Measurements from ENCODE around the gene KLC1. TPM values are rescaled to one million over a fixed set of nuclear protein-coding genes. Genes with fewer than 3 reads are reported as not detected.

Gene KLC1
- total and polyA plus RNA-seq, 2 of the 13 experiments (the other 11 are each of a cell fraction or from before 2014, with no cell fraction given): 53.2 to 63.5 TPM

DNA sequence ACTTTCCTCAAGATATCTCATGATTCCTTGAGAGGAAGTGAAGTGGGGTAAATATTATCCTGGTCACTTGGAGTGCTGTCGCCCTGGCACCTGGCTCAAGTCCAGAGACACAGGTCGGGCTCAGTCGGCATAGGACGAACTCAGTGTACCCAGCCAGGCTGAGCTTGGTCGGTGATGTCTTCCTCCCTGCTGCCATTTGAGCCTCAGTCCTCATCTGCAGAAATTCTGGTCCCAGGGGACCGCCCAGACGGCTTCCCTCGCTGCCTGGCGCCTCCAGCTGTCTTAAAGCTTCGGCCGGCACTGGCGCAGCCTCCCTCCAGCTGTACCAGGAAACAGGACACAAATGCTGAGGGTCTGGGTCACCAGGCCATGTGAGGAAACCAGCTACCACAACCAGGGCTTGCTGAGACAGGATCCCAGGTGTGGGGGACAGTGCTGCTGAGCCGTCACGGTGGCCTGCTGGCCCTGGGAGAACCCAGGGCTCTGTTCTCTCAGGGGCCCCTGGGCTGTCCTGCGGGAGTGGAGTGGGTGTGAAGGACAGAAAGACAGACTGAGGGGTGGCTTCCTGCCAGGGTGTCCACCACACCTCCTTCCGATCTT is 5.0 kb upstream of the KLC1 start (continued):
- TF ChIP-seq, protein P1, sequence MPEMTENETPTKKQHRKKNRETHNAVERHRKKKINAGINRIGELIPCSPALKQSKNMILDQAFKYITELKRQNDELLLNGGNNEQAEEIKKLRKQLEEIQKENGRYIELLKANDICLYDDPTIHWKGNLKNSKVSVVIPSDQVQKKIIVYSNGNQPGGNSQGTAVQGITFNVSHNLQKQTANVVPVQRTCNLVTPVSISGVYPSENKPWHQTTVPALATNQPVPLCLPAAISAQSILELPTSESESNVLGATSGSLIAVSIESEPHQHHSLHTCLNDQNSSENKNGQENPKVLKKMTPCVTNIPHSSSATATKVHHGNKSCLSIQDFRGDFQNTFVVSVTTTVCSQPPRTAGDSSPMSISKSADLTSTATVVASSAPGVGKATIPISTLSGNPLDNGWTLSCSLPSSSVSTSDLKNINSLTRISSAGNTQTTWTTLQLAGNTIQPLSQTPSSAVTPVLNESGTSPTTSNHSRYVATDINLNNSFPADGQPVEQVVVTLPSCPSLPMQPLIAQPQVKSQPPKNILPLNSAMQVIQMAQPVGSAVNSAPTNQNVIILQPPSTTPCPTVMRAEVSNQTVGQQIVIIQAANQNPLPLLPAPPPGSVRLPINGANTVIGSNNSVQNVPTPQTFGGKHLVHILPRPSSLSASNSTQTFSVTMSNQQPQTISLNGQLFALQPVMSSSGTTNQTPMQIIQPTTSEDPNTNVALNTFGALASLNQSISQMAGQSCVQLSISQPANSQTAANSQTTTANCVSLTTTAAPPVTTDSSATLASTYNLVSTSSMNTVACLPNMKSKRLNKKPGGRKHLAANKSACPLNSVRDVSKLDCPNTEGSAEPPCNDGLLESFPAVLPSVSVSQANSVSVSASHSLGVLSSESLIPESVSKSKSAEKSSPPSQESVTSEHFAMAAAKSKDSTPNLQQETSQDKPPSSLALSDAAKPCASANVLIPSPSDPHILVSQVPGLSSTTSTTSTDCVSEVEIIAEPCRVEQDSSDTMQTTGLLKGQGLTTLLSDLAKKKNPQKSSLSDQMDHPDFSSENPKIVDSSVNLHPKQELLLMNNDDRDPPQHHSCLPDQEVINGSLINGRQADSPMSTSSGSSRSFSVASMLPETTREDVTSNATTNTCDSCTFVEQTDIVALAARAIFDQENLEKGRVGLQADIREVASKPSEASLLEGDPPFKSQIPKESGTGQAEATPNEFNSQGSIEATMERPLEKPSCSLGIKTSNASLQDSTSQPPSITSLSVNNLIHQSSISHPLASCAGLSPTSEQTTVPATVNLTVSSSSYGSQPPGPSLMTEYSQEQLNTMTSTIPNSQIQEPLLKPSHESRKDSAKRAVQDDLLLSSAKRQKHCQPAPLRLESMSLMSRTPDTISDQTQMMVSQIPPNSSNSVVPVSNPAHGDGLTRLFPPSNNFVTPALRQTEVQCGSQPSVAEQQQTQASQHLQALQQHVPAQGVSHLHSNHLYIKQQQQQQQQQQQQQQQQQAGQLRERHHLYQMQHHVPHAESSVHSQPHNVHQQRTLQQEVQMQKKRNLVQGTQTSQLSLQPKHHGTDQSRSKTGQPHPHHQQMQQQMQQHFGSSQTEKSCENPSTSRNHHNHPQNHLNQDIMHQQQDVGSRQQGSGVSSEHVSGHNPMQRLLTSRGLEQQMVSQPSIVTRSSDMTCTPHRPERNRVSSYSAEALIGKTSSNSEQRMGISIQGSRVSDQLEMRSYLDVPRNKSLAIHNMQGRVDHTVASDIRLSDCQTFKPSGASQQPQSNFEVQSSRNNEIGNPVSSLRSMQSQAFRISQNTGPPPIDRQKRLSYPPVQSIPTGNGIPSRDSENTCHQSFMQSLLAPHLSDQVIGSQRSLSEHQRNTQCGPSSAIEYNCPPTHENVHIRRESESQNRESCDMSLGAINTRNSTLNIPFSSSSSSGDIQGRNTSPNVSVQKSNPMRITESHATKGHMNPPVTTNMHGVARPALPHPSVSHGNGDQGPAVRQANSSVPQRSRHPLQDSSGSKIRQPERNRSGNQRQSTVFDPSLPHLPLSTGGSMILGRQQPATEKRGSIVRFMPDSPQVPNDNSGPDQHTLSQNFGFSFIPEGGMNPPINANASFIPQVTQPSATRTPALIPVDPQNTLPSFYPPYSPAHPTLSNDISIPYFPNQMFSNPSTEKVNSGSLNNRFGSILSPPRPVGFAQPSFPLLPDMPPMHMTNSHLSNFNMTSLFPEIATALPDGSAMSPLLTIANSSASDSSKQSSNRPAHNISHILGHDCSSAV (CRISPR knock-in tag; IDR thresholded peaks at IDR 0.05; ENCODE audit: borderline replicate concordance): no peak
- TF ChIP-seq ZNF224 (CRISPR knock-in tag; IDR thresholded peaks at IDR 0.05): no peak
- TF ChIP-seq, protein P2, sequence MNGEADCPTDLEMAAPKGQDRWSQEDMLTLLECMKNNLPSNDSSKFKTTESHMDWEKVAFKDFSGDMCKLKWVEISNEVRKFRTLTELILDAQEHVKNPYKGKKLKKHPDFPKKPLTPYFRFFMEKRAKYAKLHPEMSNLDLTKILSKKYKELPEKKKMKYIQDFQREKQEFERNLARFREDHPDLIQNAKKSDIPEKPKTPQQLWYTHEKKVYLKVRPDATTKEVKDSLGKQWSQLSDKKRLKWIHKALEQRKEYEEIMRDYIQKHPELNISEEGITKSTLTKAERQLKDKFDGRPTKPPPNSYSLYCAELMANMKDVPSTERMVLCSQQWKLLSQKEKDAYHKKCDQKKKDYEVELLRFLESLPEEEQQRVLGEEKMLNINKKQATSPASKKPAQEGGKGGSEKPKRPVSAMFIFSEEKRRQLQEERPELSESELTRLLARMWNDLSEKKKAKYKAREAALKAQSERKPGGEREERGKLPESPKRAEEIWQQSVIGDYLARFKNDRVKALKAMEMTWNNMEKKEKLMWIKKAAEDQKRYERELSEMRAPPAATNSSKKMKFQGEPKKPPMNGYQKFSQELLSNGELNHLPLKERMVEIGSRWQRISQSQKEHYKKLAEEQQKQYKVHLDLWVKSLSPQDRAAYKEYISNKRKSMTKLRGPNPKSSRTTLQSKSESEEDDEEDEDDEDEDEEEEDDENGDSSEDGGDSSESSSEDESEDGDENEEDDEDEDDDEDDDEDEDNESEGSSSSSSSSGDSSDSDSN (CRISPR knock-in tag; IDR thresholded peaks at IDR 0.05): peak; percentile 44; the same call in 1 of the 2 replicates
- TF ChIP-seq, protein P3, sequence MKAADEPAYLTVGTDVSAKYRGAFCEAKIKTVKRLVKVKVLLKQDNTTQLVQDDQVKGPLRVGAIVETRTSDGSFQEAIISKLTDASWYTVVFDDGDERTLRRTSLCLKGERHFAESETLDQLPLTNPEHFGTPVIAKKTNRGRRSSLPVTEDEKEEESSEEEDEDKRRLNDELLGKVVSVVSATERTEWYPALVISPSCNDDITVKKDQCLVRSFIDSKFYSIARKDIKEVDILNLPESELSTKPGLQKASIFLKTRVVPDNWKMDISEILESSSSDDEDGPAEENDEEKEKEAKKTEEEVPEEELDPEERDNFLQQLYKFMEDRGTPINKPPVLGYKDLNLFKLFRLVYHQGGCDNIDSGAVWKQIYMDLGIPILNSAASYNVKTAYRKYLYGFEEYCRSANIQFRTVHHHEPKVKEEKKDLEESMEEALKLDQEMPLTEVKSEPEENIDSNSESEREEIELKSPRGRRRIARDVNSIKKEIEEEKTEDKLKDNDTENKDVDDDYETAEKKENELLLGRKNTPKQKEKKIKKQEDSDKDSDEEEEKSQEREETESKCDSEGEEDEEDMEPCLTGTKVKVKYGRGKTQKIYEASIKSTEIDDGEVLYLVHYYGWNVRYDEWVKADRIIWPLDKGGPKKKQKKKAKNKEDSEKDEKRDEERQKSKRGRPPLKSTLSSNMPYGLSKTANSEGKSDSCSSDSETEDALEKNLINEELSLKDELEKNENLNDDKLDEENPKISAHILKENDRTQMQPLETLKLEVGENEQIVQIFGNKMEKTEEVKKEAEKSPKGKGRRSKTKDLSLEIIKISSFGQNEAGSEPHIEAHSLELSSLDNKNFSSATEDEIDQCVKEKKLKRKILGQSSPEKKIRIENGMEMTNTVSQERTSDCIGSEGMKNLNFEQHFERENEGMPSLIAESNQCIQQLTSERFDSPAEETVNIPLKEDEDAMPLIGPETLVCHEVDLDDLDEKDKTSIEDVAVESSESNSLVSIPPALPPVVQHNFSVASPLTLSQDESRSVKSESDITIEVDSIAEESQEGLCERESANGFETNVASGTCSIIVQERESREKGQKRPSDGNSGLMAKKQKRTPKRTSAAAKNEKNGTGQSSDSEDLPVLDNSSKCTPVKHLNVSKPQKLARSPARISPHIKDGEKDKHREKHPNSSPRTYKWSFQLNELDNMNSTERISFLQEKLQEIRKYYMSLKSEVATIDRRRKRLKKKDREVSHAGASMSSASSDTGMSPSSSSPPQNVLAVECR (CRISPR knock-in tag; IDR thresholded peaks at IDR 0.05; ENCODE audit: borderline replicate concordance): 0 out of 2 replicates have a peak, but pooled peaks have one; percentile 16
- no peak for TF ChIP-seq ZNF598 (CRISPR knock-in tag; IDR thresholded peaks at IDR 0.05; ENCODE audit: borderline replicate concordance)
- no peak for TF ChIP-seq MAZ (IDR thresholded peaks at IDR 0.05; ENCODE audit: borderline replicate concordance, low read depth, low read length)
- TF ChIP-seq MAZ (CRISPR knock-in tag; IDR thresholded peaks at IDR 0.05; ENCODE audit: low read depth): no peak
- TF ChIP-seq ZNF550 (CRISPR knock-in tag; IDR thresholded peaks at IDR 0.05; ENCODE audit: borderline replicate concordance): 0 out of 2 replicates have a peak, but pooled peaks have one; percentile 22
- 0 out of 2 replicates have a peak, but pooled peaks have one; percentile 30 for TF ChIP-seq ZNF225 (CRISPR knock-in tag; IDR thresholded peaks at IDR 0.05)
- TF ChIP-seq ZSCAN31 (CRISPR knock-in tag; IDR thresholded peaks at IDR 0.05; ENCODE audit: low read depth): no peak
- TF ChIP-seq MED8 (CRISPR knock-in tag; IDR thresholded peaks at IDR 0.05; ENCODE audit: insufficient replicate concordance): no peak

Data from HepG2 (cell line).